Smooth muscle cell (in vitro differentiated cells): ENCODE measurements around the gene GRIN2A. TPM values are rescaled to one million over a fixed set of nuclear protein-coding genes. Genes with fewer than 3 reads are reported as not detected.
A peak's percentile ranks its signal among the peaks of the same experiment; 100 is the strongest.

Experiments
- DNase-seq: peaks from one replicate; lab custom pipeline; 2025; ENCODE audit not compliant: unreplicated experiment; lab: John Stamatoyannopoulos, UW
- H2AFZ ChIP-seq: fragments of 200-600 bp; sonication (generic); 2 replicates; pipeline ENCODE4 v1.6.0; 2016; ENCODE audit warnings: antibody characterized with exemption, low read depth, mild to moderate bottlenecking
- H3F3A ChIP-seq: fragments of 200-600 bp; sonication (generic); 2 replicates; pipeline ENCODE4 v1.6.0; 2017; ENCODE audit warnings: antibody characterized with exemption, low read depth
- H3K27ac ChIP-seq: fragments of 200-600 bp; sonication (generic); 2 replicates; pipeline ENCODE4 v1.5.1; 2016; ENCODE audit warnings: low read depth, mild to moderate bottlenecking
- H3K27me3 ChIP-seq: fragments of 200-600 bp; sonication (generic); 2 replicates; pipeline ENCODE4 v1.6.1; 2016; ENCODE audit warnings: low read depth, mild to moderate bottlenecking
- H3K36me3 ChIP-seq: fragments of 200-600 bp; sonication (generic); 2 replicates; pipeline ENCODE4 v1.5.1; 2016; ENCODE audit warnings: low read depth
- H3K4me1 ChIP-seq: fragments of 200-600 bp; sonication (generic); 2 replicates; pipeline ENCODE4 v1.5.1; 2016; ENCODE audit warnings: low read depth
- H3K4me2 ChIP-seq: fragments of 200-600 bp; sonication (generic); 2 replicates; pipeline ENCODE4 v1.6.0; 2016; ENCODE audit warnings: mild to moderate bottlenecking
- H3K4me3 ChIP-seq: fragments of 200-600 bp; sonication (generic); 2 replicates; pipeline ENCODE4 v1.5.1; 2016; ENCODE audit warnings: mild to moderate bottlenecking
- H3K79me2 ChIP-seq: fragments of 200-600 bp; sonication (generic); 2 replicates; pipeline ENCODE4 v1.6.0; 2016; ENCODE audit warnings: low read depth, mild to moderate bottlenecking
- H3K9ac ChIP-seq: fragments of 200-600 bp; sonication (generic); 2 replicates; pipeline ENCODE4 v1.6.0; 2016; ENCODE audit warnings: low read depth
- H3K9me3 ChIP-seq: fragments of 200-600 bp; sonication (generic); replicated peaks from 2 replicates; pipeline ENCODE4 v1.5.1; 2016; ENCODE audit warnings: low read depth
- H4K20me1 ChIP-seq: fragments of 200-600 bp; sonication (generic); 2 replicates; pipeline ENCODE4 v1.6.0; 2016; ENCODE audit warnings: low read depth
- WGBS: methylation state at CpG from one replicate; pipeline ENCODE4 v1.1.7; 2016; ENCODE audit warnings: low lambda C conversion rate; 5-methylcytosine and 5-hydroxymethylcytosine counted together
- polyA plus RNA-seq: library from polyadenylated mRNA; unstranded; fragments of >200 nt; fragmentation: Nextera tagmentation; extraction: Ambion mirVana; gene quantifications from 2 replicates; pipeline ENCODE4 v1.2.1, GENCODE V29; 2016
- total RNA-seq: library from RNA; depleted of rRNA; stranded (reverse); fragments of >200 nt; gene quantifications from 2 replicates; pipeline ENCODE4 v1.2.3, GENCODE V29; 2014
- TF ChIP-seq, protein P1 (sequence below): fragments of 200-600 bp; sonication (generic); IDR thresholded peaks from 2 replicates; pipeline ENCODE4 v1.5.1; 2017; ENCODE audit warnings: borderline replicate concordance, mild to moderate bottlenecking, antibody characterized with exemption; ENCODE audit not compliant: insufficient read depth, poor library complexity, severe bottlenecking

GRIN2A gene
- total and polyA plus RNA-seq, 2 experiments from 2014 or later, result 0.02 to 0.13 TPM

DNA sequence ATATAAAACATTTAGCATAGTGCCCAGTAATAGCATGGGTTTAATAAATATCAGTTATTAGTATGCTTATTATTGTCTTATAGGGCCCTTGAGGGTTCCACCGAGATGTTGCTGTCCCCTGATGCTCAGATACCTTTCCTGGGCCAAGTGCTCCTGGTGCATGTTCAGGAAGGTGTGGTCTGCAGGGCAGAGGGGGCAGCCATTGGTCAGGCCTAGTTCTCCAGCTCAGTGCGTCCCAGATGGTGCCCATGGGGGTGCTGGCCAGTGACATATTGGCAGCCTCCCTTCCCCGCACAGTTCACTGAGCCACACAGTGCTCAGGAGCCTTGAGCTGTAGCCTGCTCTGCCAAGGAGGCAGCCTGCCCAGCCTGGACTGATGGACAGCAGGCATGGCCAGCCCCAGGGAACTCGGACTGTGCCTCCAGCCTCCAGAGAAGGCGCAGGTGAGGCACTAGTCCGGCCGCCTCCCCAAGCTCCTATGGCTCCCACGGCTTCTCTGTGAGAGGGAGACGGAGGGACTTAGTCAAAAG lies 7.7 kb upstream of the GRIN2A start:
- no peaks in the 10 kb centered on the region for H3K79me2 ChIP-seq
- H3K4me2 ChIP-seq, result no peak overlapping the region
- no peak overlapping the region for H3K4me3 ChIP-seq
- peaks cover 24% of the 10 kb centered on the region for H3K27me3 ChIP-seq
- 81% methylated on average over 9 of the region's 9 CpGs for WGBS
- TF ChIP-seq, protein P1, sequence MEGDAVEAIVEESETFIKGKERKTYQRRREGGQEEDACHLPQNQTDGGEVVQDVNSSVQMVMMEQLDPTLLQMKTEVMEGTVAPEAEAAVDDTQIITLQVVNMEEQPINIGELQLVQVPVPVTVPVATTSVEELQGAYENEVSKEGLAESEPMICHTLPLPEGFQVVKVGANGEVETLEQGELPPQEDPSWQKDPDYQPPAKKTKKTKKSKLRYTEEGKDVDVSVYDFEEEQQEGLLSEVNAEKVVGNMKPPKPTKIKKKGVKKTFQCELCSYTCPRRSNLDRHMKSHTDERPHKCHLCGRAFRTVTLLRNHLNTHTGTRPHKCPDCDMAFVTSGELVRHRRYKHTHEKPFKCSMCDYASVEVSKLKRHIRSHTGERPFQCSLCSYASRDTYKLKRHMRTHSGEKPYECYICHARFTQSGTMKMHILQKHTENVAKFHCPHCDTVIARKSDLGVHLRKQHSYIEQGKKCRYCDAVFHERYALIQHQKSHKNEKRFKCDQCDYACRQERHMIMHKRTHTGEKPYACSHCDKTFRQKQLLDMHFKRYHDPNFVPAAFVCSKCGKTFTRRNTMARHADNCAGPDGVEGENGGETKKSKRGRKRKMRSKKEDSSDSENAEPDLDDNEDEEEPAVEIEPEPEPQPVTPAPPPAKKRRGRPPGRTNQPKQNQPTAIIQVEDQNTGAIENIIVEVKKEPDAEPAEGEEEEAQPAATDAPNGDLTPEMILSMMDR, result no peak
- no peak overlapping the region for H3K9ac ChIP-seq
- H3K9me3 ChIP-seq, result no peaks in the 10 kb centered on the region
- no peaks in the 10 kb centered on the region for H4K20me1 ChIP-seq
- no peak for DNase-seq
- H3K27ac ChIP-seq, result no peak overlapping the region
- no peak overlapping the region for H2AFZ ChIP-seq
- no peaks in the 10 kb centered on the region for H3K4me1 ChIP-seq
- H3F3A ChIP-seq, result no peaks in the 10 kb centered on the region
- H3K36me3 ChIP-seq, result no peaks in the 10 kb centered on the region

DNA sequence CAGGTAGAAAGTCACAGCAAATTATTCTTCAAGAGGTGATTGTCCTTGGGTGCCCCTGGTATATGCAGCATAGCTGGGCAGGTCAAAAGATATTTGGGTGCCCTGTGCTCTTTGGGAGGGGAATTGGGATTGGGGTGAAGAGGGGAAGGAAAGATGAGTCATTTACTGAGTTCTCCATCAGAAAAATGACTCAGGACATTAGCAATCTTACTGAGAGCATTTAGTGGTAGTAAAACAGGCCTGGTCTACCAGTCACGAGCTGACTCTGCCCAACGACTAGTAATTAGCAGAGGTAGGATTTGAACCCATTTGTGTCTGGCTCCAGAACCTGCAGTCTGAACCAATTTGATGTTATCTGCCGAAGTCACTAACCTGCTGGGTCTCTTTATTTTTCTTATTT lies 6.0 kb upstream of the GRIN2A start:
- Histone ChIP-seq H3K4me3 (no peak overlapping the region), H3K4me1 (no peaks in the 10 kb centered on the region), H3K27me3 (peaks cover 40% of the 10 kb centered on the region), H4K20me1 (no peaks in the 10 kb centered on the region), H3K79me2 (no peaks in the 10 kb centered on the region), H3K9ac (no peak overlapping the region), H3K27ac (no peak overlapping the region), H2AFZ (no peak overlapping the region), H3K36me3 (no peaks in the 10 kb centered on the region), H3F3A (no peaks in the 10 kb centered on the region), H3K9me3 (no peaks in the 10 kb centered on the region), H3K4me2 (no peak overlapping the region)
- TF ChIP-seq, protein P1, result no peak
- DNase-seq, result no peak
- WGBS, result 20% methylated on average over 3 of the region's 3 CpGs

DNA sequence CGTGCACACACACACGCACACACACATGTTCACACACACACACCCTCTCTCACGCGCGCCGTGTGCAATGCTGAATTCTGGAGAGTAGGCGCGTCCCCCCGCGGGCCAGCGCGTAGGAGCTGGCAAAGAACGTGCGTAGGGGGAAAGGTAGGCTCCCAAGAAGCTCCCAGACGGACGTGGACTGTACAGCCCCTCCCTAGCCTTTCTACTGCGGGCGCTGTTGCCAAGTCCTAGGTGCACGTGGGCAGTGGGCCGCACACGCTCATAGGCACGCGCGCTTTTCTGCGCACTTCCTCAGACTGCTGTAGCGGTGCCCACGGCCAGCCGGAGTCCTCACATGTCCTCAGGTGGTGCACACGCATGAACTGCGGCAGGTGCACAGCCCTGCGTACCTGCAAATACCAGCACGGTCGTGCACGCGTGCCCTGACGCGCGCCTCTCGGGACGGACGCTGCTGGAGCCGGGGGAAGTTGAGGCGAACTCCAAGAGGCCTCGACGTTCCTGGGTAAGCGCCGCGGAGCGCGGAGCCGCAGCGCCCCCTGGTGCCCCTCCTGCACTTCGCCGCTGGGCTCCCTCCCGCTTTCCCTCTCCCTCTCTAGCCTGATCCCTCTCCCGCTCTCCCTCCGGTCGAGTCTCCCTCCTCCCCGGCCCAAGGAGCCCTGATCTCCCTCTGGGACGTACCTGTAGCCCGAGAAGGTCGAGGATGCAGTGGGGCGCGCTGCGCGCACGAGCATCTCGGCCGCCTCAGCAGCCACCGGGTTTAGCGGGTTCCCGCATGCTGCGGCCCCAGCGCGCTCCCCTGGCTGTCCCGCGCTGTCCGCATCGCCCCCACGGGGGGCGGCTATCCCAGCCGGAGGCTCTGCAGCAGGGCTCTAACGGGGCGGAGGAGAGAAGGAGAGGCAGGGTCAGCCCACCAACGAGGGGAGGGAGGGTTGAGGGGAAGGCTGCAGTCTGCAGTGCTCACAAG lies 749 bp downstream of the GRIN2A start:
- peak; percentile 26 for DNase-seq
- Histone ChIP-seq H3K4me2 (peak overlapping the region; percentile 87), H3K36me3 (no peaks in the 10 kb centered on the region), H3K4me1 (peaks cover 14% of the 10 kb centered on the region), H2AFZ (peak overlapping the region; percentile 34), H3K27me3 (peaks cover 76% of the 10 kb centered on the region), H3K4me3 (peak overlapping the region; percentile 45), H3K79me2 (no peaks in the 10 kb centered on the region), H3K9ac (no peak overlapping the region), H3K9me3 (no peaks in the 10 kb centered on the region), H3K27ac (no peak overlapping the region), H4K20me1 (no peaks in the 10 kb centered on the region), H3F3A (no peaks in the 10 kb centered on the region)
- TF ChIP-seq, protein P1, result peak; percentile 91
- 3% methylated on average over 79 of the region's 85 CpGs for WGBS
